Measurements from ENCODE around the gene CNST.

- no peak for TF ChIP-seq EZH2 (IDR thresholded peaks at IDR 0.05; ENCODE audit: low read length)
- no peak for TF ChIP-seq CTCF (optimal IDR thresholded peaks at IDR 0.05 in 1 of 3, IDR thresholded peaks at IDR 0.05 in 1 of 3, conservative IDR thresholded peaks at IDR 0.05 in 1 of 3; ENCODE audit: extremely low read depth in 1 of 3, insufficient read depth in 2 of 3, low read length in 3 of 3)
Measured at GRCh38 chr1:246587606-246588005, 21.4 kb downstream of the CNST start.
